Vagina (tissue), 2 donors: Measurements from ENCODE around the gene SELENOS.

Experiments
- POLR2A ChIP-seq, 2 donors: fragments of 450-650 bp; IDR thresholded peaks; one replicate each; pipeline ENCODE4 v1.6.1; 2017; ENCODE audit warnings: antibody characterized with exemption in 2 of 2, mild to moderate bottlenecking in 2 of 2, moderate library complexity in 2 of 2
- POLR2AphosphoS5 ChIP-seq, 2 donors: sonication (generic); formaldehyde crosslinking; IDR thresholded peaks; one replicate each; pipeline ENCODE4 v1.9.0; 2017; ENCODE audit warnings: antibody characterized with exemption in 2 of 2, mild to moderate bottlenecking in 2 of 2, low read depth in 1 of 2; ENCODE audit not compliant: insufficient read depth in 1 of 2
- TF ChIP-seq, protein P1 (sequence below), 3 experiments: fragments of 450-650 bp in 2 of 3; fragments of 200-600 bp in 1 of 3; sonication (generic) in 1 of 3; IDR thresholded peaks; one replicate each; pipeline ENCODE4 v1.5.1; 2017 to 2019; ENCODE audit warnings: antibody characterized with exemption in 3 of 3, mild to moderate bottlenecking in 2 of 3, moderate library complexity in 2 of 3

DNA sequence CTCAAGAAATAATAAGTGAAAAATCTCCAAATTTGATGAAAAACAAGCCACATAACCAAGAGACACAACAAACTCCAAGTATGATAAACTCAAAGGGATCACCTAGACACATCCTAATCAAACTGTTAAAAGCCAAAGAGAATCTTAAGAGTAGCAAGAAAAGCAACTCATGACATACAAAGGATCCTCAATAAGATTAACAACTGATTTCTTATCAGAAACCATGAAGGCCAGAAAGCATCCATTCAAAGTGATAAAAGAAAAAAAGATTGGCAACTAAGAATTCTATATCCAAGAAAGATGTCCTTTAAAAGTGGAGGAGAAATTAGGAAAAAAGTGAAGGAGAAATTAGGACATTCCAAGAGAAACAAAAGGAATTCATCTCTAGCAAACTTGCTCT, 49.0 kb downstream of the SELENOS start:
- TF ChIP-seq, protein P1, sequence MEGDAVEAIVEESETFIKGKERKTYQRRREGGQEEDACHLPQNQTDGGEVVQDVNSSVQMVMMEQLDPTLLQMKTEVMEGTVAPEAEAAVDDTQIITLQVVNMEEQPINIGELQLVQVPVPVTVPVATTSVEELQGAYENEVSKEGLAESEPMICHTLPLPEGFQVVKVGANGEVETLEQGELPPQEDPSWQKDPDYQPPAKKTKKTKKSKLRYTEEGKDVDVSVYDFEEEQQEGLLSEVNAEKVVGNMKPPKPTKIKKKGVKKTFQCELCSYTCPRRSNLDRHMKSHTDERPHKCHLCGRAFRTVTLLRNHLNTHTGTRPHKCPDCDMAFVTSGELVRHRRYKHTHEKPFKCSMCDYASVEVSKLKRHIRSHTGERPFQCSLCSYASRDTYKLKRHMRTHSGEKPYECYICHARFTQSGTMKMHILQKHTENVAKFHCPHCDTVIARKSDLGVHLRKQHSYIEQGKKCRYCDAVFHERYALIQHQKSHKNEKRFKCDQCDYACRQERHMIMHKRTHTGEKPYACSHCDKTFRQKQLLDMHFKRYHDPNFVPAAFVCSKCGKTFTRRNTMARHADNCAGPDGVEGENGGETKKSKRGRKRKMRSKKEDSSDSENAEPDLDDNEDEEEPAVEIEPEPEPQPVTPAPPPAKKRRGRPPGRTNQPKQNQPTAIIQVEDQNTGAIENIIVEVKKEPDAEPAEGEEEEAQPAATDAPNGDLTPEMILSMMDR (IDR thresholded peaks at IDR 0.05), result no peak
- TF ChIP-seq POLR2A (IDR thresholded peaks at IDR 0.05) (no peak), POLR2AphosphoS5 (IDR thresholded peaks at IDR 0.05; ENCODE audit: insufficient read depth in 1 of 2, low read depth in 1 of 2) (no peak)
